IMR-90 (cell line): ENCODE data around the gene ZNF71.

Experiments
- BHLHE40 ChIP-seq: fragments of 150-350 bp; IDR thresholded peaks from 2 replicates; pipeline ENCODE4 v1.6.1; 2016; ENCODE audit warnings: mild to moderate bottlenecking, low read depth, low read length
- FOS ChIP-seq: fragments of 150-350 bp; IDR thresholded peaks from 2 replicates; pipeline ENCODE4 v1.6.1; 2016; ENCODE audit warnings: low read depth, low read length
- MAZ ChIP-seq: IDR thresholded peaks from 2 replicates; pipeline ENCODE4 v1.6.1; 2012; ENCODE audit warnings: low read depth, mild to moderate bottlenecking, low read length, improper control_type of control experiment, moderate library complexity, borderline replicate concordance
- POLR2A ChIP-seq: IDR thresholded peaks from 2 replicates; pipeline ENCODE4 v1.6.1; 2012; ENCODE audit warnings: mild to moderate bottlenecking, low read depth, low read length
- RCOR1 ChIP-seq: IDR thresholded peaks from 2 replicates; pipeline ENCODE4 v1.6.1; 2012; ENCODE audit warnings: mild to moderate bottlenecking, low read length, improper control_type of control experiment; ENCODE audit not compliant: insufficient replicate concordance
- SMC3 ChIP-seq: fragments of 150-350 bp; IDR thresholded peaks from 2 replicates; pipeline ENCODE4 v1.6.1; 2016; ENCODE audit warnings: low read depth, mild to moderate bottlenecking, antibody characterized with exemption, low read length, moderate library complexity
- TF ChIP-seq, protein P1 (sequence below): conservative IDR thresholded peaks from 2 replicates; pipeline ENCODE4 v1.5.1; 2012; ENCODE audit warnings: mild to moderate bottlenecking, low read depth, low read length, improper control_type of control experiment
- TF ChIP-seq, protein P2 (sequence below): fragments of 150-350 bp; IDR thresholded peaks from 2 replicates; pipeline ENCODE4 v1.6.1; 2016; ENCODE audit warnings: low read depth, mild to moderate bottlenecking, low read length, moderate library complexity, borderline replicate concordance

DNA sequence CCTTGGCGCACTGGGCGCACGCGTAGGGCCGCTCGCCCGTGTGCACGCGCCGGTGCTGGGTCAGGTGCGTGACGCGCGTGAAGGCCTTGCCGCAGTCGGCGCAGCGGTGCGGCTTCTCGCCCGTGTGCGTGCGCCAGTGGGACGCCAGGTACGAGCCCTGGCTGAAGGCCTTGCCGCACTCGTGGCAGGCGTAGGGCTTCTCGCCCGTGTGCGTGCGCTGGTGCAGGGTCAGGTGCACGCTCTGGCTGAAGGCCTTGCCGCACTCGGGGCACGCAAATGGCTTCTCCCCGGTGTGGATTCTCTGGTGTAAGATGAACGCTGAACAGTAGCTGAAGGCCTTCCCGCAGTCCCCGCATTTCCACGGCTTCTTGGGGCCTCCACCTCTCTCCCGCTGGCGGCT lies 69.4 kb downstream of the ZNF71 start:
- TF ChIP-seq, protein P1, sequence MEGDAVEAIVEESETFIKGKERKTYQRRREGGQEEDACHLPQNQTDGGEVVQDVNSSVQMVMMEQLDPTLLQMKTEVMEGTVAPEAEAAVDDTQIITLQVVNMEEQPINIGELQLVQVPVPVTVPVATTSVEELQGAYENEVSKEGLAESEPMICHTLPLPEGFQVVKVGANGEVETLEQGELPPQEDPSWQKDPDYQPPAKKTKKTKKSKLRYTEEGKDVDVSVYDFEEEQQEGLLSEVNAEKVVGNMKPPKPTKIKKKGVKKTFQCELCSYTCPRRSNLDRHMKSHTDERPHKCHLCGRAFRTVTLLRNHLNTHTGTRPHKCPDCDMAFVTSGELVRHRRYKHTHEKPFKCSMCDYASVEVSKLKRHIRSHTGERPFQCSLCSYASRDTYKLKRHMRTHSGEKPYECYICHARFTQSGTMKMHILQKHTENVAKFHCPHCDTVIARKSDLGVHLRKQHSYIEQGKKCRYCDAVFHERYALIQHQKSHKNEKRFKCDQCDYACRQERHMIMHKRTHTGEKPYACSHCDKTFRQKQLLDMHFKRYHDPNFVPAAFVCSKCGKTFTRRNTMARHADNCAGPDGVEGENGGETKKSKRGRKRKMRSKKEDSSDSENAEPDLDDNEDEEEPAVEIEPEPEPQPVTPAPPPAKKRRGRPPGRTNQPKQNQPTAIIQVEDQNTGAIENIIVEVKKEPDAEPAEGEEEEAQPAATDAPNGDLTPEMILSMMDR, result no peak
- TF ChIP-seq, protein P2, sequence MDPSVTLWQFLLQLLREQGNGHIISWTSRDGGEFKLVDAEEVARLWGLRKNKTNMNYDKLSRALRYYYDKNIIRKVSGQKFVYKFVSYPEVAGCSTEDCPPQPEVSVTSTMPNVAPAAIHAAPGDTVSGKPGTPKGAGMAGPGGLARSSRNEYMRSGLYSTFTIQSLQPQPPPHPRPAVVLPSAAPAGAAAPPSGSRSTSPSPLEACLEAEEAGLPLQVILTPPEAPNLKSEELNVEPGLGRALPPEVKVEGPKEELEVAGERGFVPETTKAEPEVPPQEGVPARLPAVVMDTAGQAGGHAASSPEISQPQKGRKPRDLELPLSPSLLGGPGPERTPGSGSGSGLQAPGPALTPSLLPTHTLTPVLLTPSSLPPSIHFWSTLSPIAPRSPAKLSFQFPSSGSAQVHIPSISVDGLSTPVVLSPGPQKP, result no peak
- TF ChIP-seq POLR2A (no peak), RCOR1 (no peak), MAZ (no peak), BHLHE40 (no peak), SMC3 (no peak), FOS (no peak)
